KOPT-K1 (cell line): ENCODE data around the gene GOLGA6L10.
"Not testable (repeated sequence)": the region's sequence is repeated elsewhere in the genome, so short reads cannot be mapped to it uniquely, and the experiment has no call there.

ENCODE experiments used
- H3K27ac ChIP-seq: fragments of 200-600 bp; sonication (generic); 2 replicates; pipeline ENCODE4 v1.5.1; 2016; ENCODE audit warnings: antibody characterized with exemption, mild to moderate bottlenecking, low read depth, low read length; ENCODE audit not compliant: poor library complexity, severe bottlenecking
- H3K36me3 ChIP-seq: fragments of 200-600 bp; sonication (generic); 2 replicates; pipeline ENCODE4 v1.5.1; 2017; ENCODE audit warnings: antibody characterized with exemption, mild to moderate bottlenecking, low read length, moderate library complexity; ENCODE audit not compliant: insufficient read depth
- H3K9me3 ChIP-seq: fragments of 200-600 bp; sonication (generic); 2 replicates; pipeline ENCODE4 v1.5.1; 2017; ENCODE audit warnings: antibody characterized with exemption, low read length, mild to moderate bottlenecking; ENCODE audit not compliant: insufficient read depth, poor library complexity, severe bottlenecking

Gene GOLGA6L10

GRCh38 chr15:82362790-82363189, 13.5 kb upstream of the GOLGA6L10 start:
- H3K27ac ChIP-seq, H3K36me3 ChIP-seq, H3K9me3 ChIP-seq: not testable (repeated sequence)

GRCh38 chr15:82360618-82361017, 11.3 kb upstream of the GOLGA6L10 start:
- not testable (repeated sequence) for H3K36me3 ChIP-seq, H3K9me3 ChIP-seq, H3K27ac ChIP-seq

GRCh38 chr15:82355055-82355454, 5.8 kb upstream of the GOLGA6L10 start:
- H3K36me3 ChIP-seq, H3K9me3 ChIP-seq, H3K27ac ChIP-seq: not testable (repeated sequence)

GRCh38 chr15:82354546-82354945, 5.3 kb upstream of the GOLGA6L10 start:
- H3K27ac ChIP-seq, H3K9me3 ChIP-seq, H3K36me3 ChIP-seq: not testable (repeated sequence)

- H3K27ac ChIP-seq, H3K36me3 ChIP-seq, H3K9me3 ChIP-seq: not testable (repeated sequence)
Observed at GRCh38 chr15:82347645-82348044, 1.6 kb downstream of the GOLGA6L10 start.

- H3K9me3 ChIP-seq, H3K36me3 ChIP-seq, H3K27ac ChIP-seq: not testable (repeated sequence)
Observed at GRCh38 chr15:82345176-82345575, 4.1 kb downstream of the GOLGA6L10 start.

- H3K9me3 ChIP-seq, H3K36me3 ChIP-seq, H3K27ac ChIP-seq: not testable (repeated sequence)
Observed at GRCh38 chr15:82344421-82344820, 4.9 kb downstream of the GOLGA6L10 start.

- not testable (repeated sequence) for H3K27ac ChIP-seq
Observed at GRCh38 chr15:82343851-82344250, 5.4 kb downstream of the GOLGA6L10 start.

GRCh38 chr15:82342632-82343374, 6.5 kb downstream of the GOLGA6L10 start:
- H3K9me3 ChIP-seq, H3K27ac ChIP-seq, H3K36me3 ChIP-seq: not testable (repeated sequence)

More at GRCh38 chr15:82343851-82344250, 5.4 kb downstream of the GOLGA6L10 start:
- not testable (repeated sequence) for H3K36me3 ChIP-seq, H3K9me3 ChIP-seq

GRCh38 chr15:82338573-82338972, 10.7 kb downstream of the GOLGA6L10 start:
- not testable (repeated sequence) for H3K36me3 ChIP-seq, H3K9me3 ChIP-seq, H3K27ac ChIP-seq

- H3K36me3 ChIP-seq, H3K27ac ChIP-seq, H3K9me3 ChIP-seq: not testable (repeated sequence)
Observed at GRCh38 chr15:82338053-82338452, 11.2 kb downstream of the GOLGA6L10 start.

- H3K36me3 ChIP-seq, H3K27ac ChIP-seq, H3K9me3 ChIP-seq: not testable (repeated sequence)
Observed at GRCh38 chr15:82337051-82337450, 12.2 kb downstream of the GOLGA6L10 start.

GRCh38 chr15:82336180-82336647, 13.1 kb downstream of the GOLGA6L10 start:
- H3K9me3 ChIP-seq, H3K27ac ChIP-seq, H3K36me3 ChIP-seq: not testable (repeated sequence)

GRCh38 chr15:82335006-82335405, 14.3 kb downstream of the GOLGA6L10 start:
- H3K9me3 ChIP-seq, H3K27ac ChIP-seq, H3K36me3 ChIP-seq: not testable (repeated sequence)

- not testable (repeated sequence) for H3K9me3 ChIP-seq, H3K36me3 ChIP-seq, H3K27ac ChIP-seq
Observed at GRCh38 chr15:82334554-82334932, 14.7 kb downstream of the GOLGA6L10 start.
